T-cell (primary cell): ENCODE measurements around the gene CDH4. TPM values are rescaled to one million over a fixed set of nuclear protein-coding genes. Genes with fewer than 3 reads are reported as not detected.

Experiments
- ATAC-seq, 4 experiments: fragments of 200-7000 bp in 3 of 4; fragments of 150-1000 bp in 1 of 4; cut with Tn5 transposase; replicated peaks in 1 of 4; 1 replicate in 3 of 4; 2 replicates in 1 of 4; pipeline ENCODE4 v1.10.0; 2021; ENCODE audit warnings: moderate library complexity in 3 of 4, mild to moderate bottlenecking in 2 of 4, moderate number of reproducible peaks in 1 of 4
- CTCF ChIA-PET, 2 donors: fragments of 300-600 bp; sonication (Branson Sonifier 250); formaldehyde crosslinking; loops; one replicate each; lab custom pipeline; 2022; ENCODE audit warnings: antibody characterized with exemption in 2 of 2; lab: Charles Lee
- POLR2A ChIA-PET, 2 donors: fragments of 300-600 bp; sonication (Branson Sonifier 250); formaldehyde crosslinking; loops; one replicate each; lab custom pipeline; 2022; ENCODE audit warnings: antibody characterized with exemption in 2 of 2; lab: Charles Lee
- DNase-seq, 35 experiments: peaks; one replicate each; pipeline versions ENCODE4 v3.0.0 to v3.0.0-alpha.2; 2013 to 2023
- H3K27ac ChIP-seq: one replicate; pipeline ENCODE4 v1.5.1; 2013; ENCODE audit warnings: low read length
- H3K27me3 ChIP-seq, 2 experiments: replicated peaks in 1 of 2; 1 replicate in 1 of 2; 2 replicates in 1 of 2; pipeline versions ENCODE4 v1.6.1 to v1.7.0; 2013; ENCODE audit warnings: low read length in 1 of 2, mixed read lengths in 1 of 2; ENCODE audit not compliant: control insufficient read depth in 2 of 2, insufficient read depth in 2 of 2; ENCODE audit errors: extremely low read depth in 1 of 2
- H3K36me3 ChIP-seq, 2 donors: 1 replicate in 1 of 2; 2 replicates in 1 of 2; pipeline versions ENCODE4 v1.6.1 to v1.7.0; 2013; ENCODE audit warnings: low read length in 1 of 2; ENCODE audit not compliant: control insufficient read depth in 2 of 2, insufficient read depth in 1 of 2; ENCODE audit errors: extremely low read depth in 1 of 2
- H3K4me1 ChIP-seq, 2 experiments: 1 replicate in 1 of 2; 2 replicates in 1 of 2; pipeline versions ENCODE4 v1.6.1 to v1.7.0; 2013; ENCODE audit warnings: low read length in 2 of 2, mixed read lengths in 1 of 2; ENCODE audit not compliant: insufficient read depth in 2 of 2, control insufficient read depth in 1 of 2; ENCODE audit errors: extremely low read depth in 1 of 2
- H3K4me3 ChIP-seq, 2 donors: 1 replicate in 1 of 2; 2 replicates in 1 of 2; pipeline versions ENCODE4 v1.5.1 to v1.7.0; 2013; ENCODE audit warnings: mild to moderate bottlenecking in 2 of 2, low read length in 1 of 2, moderate library complexity in 1 of 2; ENCODE audit not compliant: control insufficient read depth in 1 of 2; ENCODE audit errors: extremely low read depth in 1 of 2
- H3K9me3 ChIP-seq: 2 replicates; pipeline ENCODE4 v1.7.0; 2013
- H3K27ac Mint-ChIP-seq, 2 donors: one replicate each; pipeline ENCODE4 v1.8.0; 2020 to 2021; ENCODE audit warnings: mild to moderate bottlenecking in 2 of 2, mixed read lengths in 2 of 2
- H3K27me3 Mint-ChIP-seq, 2 donors: one replicate each; pipeline ENCODE4 v1.8.0; 2021 to 2022; ENCODE audit warnings: mixed read lengths in 2 of 2
- H3K36me3 Mint-ChIP-seq: one replicate; pipeline ENCODE4 v1.8.0; 2021; ENCODE audit warnings: mixed read lengths
- H3K4me1 Mint-ChIP-seq, 3 donors: one replicate each; pipeline ENCODE4 v1.8.0; 2020 to 2022; ENCODE audit warnings: mixed read lengths in 3 of 3, mild to moderate bottlenecking in 1 of 3
- H3K4me3 Mint-ChIP-seq, 3 donors: one replicate each; pipeline ENCODE4 v1.8.0; 2020 to 2022; ENCODE audit warnings: mild to moderate bottlenecking in 3 of 3, mixed read lengths in 3 of 3, moderate library complexity in 3 of 3
- H3K9me3 Mint-ChIP-seq, 3 donors: one replicate each; pipeline ENCODE4 v1.8.0; 2020 to 2022; ENCODE audit warnings: mixed read lengths in 3 of 3
- WGBS: methylation state at CpG from one replicate; pipeline ENCODE4 v1.1.5; 2013; ENCODE audit warnings: missing lambda C conversion rate; ENCODE audit not compliant: insufficient coverage; 5-methylcytosine and 5-hydroxymethylcytosine counted together
- total RNA-seq, 35 experiments: library from RNA in 6 of 35; stranded (reverse) in 6 of 35; fragments of 120-200 nt in 1 of 35; gene quantifications; one replicate each; pipeline versions ENCODE4 v1.2.1 to v1.2.4 and lab custom pipeline; 2013 to 2026

CDH4 gene
- total RNA-seq, 5 donors from 2014 or later (not counting 1 experiment from before 2014, with no cell fraction given): 0.06 to 0.64 (median 0.14) TPM

GRCh38 chr20:61533231-61533631, 281.2 kb downstream of the CDH4 start:
- H3K9me3 Mint-ChIP-seq: no peaks in the 10 kb centered on the region
- H3K27me3 Mint-ChIP-seq: no peaks in the 10 kb centered on the region
- H3K4me3 ChIP-seq: no peak overlapping the region
- H3K27me3 ChIP-seq: peaks cover 0 to 7% of the 10 kb centered on the region in 2 experiments
- POLR2A ChIA-PET: no interaction called here
- no peaks in the 10 kb centered on the region for H3K36me3 Mint-ChIP-seq
- H3K4me3 Mint-ChIP-seq: no peak overlapping the region
- no peak for ATAC-seq
- no peak for DNase-seq
- H3K36me3 ChIP-seq: no peaks in the 10 kb centered on the region
- H3K27ac ChIP-seq: no peak overlapping the region
- H3K27ac Mint-ChIP-seq: no peak overlapping the region
- no peaks in the 10 kb centered on the region for H3K4me1 Mint-ChIP-seq
- CTCF ChIA-PET: no interaction called here
- no peaks in the 10 kb centered on the region for H3K9me3 ChIP-seq
- no peaks in the 10 kb centered on the region for H3K4me1 ChIP-seq
- WGBS: 82% methylated on average over 18 of the region's 18 CpGs

GRCh38 chr20:61534346-61534745, 282.3 kb downstream of the CDH4 start:
- 70% methylated on average over 2 of the region's 10 CpGs for WGBS
- Mint-ChIP-seq H3K4me3 (no peak overlapping the region), H3K36me3 (no peaks in the 10 kb centered on the region), H3K27me3 (no peaks in the 10 kb centered on the region), H3K27ac (no peak overlapping the region), H3K4me1 (no peaks in the 10 kb centered on the region), H3K9me3 (no peaks in the 10 kb centered on the region)
- no peaks in the 10 kb centered on the region for H3K36me3 ChIP-seq
- H3K4me1 ChIP-seq: no peaks in the 10 kb centered on the region
- no peak for DNase-seq
- POLR2A ChIA-PET: no interaction called here
- no peak for ATAC-seq
- peaks cover 0 to 7% of the 10 kb centered on the region in 2 experiments for H3K27me3 ChIP-seq
- no peak overlapping the region for H3K27ac ChIP-seq
- H3K9me3 ChIP-seq: no peaks in the 10 kb centered on the region
- no peak overlapping the region for H3K4me3 ChIP-seq
- CTCF ChIA-PET: no interaction called here

GRCh38 chr20:61535091-61535490, 283.0 kb downstream of the CDH4 start:
- H3K4me1 Mint-ChIP-seq: no peaks in the 10 kb centered on the region
- ATAC-seq: no peak
- Histone ChIP-seq H3K27me3 (peaks cover 0 to 10% of the 10 kb centered on the region in 2 experiments), H3K36me3 (no peaks in the 10 kb centered on the region), H3K4me3 (no peak overlapping the region), H3K9me3 (no peaks in the 10 kb centered on the region), H3K27ac (no peak overlapping the region), H3K4me1 (no peaks in the 10 kb centered on the region)
- H3K27ac Mint-ChIP-seq: no peak overlapping the region
- DNase-seq: no peak
- H3K27me3 Mint-ChIP-seq: no peaks in the 10 kb centered on the region
- no peak overlapping the region for H3K4me3 Mint-ChIP-seq
- WGBS: 77% methylated on average over 7 of the region's 10 CpGs
- POLR2A ChIA-PET: no interaction called here
- H3K9me3 Mint-ChIP-seq: no peaks in the 10 kb centered on the region
- CTCF ChIA-PET: no interaction called here
- no peaks in the 10 kb centered on the region for H3K36me3 Mint-ChIP-seq

DNA sequence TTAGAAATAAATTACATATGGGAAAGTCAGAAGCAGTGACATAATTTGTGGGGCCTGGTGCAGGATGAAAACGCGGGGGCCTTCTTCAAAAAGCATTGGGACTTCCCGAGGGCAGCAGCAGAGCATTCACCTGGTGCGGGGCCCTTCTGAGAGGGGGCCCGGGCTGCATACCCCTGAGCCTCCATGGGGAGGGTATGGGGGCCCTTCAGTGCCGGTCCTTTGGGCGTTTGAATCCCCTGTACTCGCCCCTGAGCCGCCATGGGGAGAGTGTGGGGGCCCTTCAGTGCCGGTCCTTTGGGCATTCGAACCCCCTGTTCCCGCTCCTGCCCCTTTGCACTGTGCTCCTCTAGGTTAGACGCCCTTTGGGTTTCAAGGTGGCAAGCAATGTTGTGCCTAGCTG, 283.5 kb downstream of the CDH4 start:
- H3K27me3 Mint-ChIP-seq: no peaks in the 10 kb centered on the region
- Histone ChIP-seq H3K27me3 (peaks cover 0 to 10% of the 10 kb centered on the region in 2 experiments), H3K36me3 (no peaks in the 10 kb centered on the region), H3K4me1 (no peaks in the 10 kb centered on the region), H3K27ac (no peak overlapping the region), H3K9me3 (no peaks in the 10 kb centered on the region), H3K4me3 (no peak overlapping the region)
- no peak overlapping the region for H3K4me3 Mint-ChIP-seq
- ChIA-PET POLR2A (no interaction called here), CTCF (no interaction called here)
- H3K36me3 Mint-ChIP-seq: no peaks in the 10 kb centered on the region
- H3K27ac Mint-ChIP-seq: no peak overlapping the region
- 79% methylated on average over 12 of the region's 13 CpGs for WGBS
- no peaks in the 10 kb centered on the region for H3K4me1 Mint-ChIP-seq
- DNase-seq (no peak), ATAC-seq (no peak)
- H3K9me3 Mint-ChIP-seq: no peaks in the 10 kb centered on the region

DNA sequence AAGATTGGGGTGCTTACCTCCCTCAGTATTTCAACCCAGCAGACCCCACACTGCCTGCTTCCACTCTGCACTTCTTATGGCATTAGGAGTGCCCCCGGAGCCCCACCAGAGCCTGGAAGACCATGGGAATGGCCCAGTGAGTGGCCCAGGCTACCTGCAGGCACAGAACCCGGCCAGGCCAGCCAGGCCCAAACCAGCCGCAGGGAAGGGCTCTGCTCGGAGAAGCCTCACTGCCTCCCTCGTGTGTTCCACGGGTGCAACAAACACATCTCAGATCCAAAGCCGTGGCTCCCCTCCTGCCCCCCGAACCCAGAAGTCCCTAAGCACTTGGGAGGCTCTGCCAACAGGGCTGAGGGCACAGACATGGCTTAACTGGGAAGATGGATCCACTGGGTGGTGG, 283.9 kb downstream of the CDH4 start:
- 73% methylated on average over 6 of the region's 8 CpGs for WGBS
- Histone ChIP-seq H3K36me3 (no peaks in the 10 kb centered on the region), H3K4me1 (no peaks in the 10 kb centered on the region), H3K4me3 (no peak overlapping the region), H3K9me3 (no peaks in the 10 kb centered on the region), H3K27ac (no peak overlapping the region), H3K27me3 (peaks cover 0 to 10% of the 10 kb centered on the region in 2 experiments)
- Mint-ChIP-seq H3K4me3 (no peak overlapping the region), H3K4me1 (no peaks in the 10 kb centered on the region), H3K9me3 (no peaks in the 10 kb centered on the region), H3K36me3 (no peaks in the 10 kb centered on the region), H3K27me3 (no peaks in the 10 kb centered on the region), H3K27ac (no peak overlapping the region)
- POLR2A ChIA-PET: no interaction called here
- DNase-seq (no peak), ATAC-seq (no peak)
- CTCF ChIA-PET: no interaction called here

- Mint-ChIP-seq H3K27ac (no peak overlapping the region), H3K9me3 (no peaks in the 10 kb centered on the region), H3K36me3 (no peaks in the 10 kb centered on the region), H3K27me3 (no peaks in the 10 kb centered on the region), H3K4me3 (no peak overlapping the region), H3K4me1 (no peaks in the 10 kb centered on the region)
- ATAC-seq (no peak), DNase-seq (no peak)
- CTCF ChIA-PET: no interaction called here
- Histone ChIP-seq H3K9me3 (no peaks in the 10 kb centered on the region), H3K4me1 (no peaks in the 10 kb centered on the region), H3K27ac (no peak overlapping the region), H3K36me3 (no peaks in the 10 kb centered on the region), H3K4me3 (no peak overlapping the region), H3K27me3 (peaks cover 0 to 10% of the 10 kb centered on the region in 2 experiments)
- POLR2A ChIA-PET: no interaction called here
- WGBS: 71% methylated on average over 3 of the region's 9 CpGs
Observed at GRCh38 chr20:61536671-61537070, 284.6 kb downstream of the CDH4 start.
